Stimulated activated CD4-positive, alpha-beta T cell treated with anti-CD3 and anti-CD28 coated beads, Interleukin-1b, Interleukin-23, amount 100 ng/mL, for 1 hour (primary cell): Measurements from ENCODE around the gene OTOGL.
"Not testable (repeated sequence)": the region's sequence is repeated elsewhere in the genome, so short reads cannot be mapped to it uniquely, and the experiment has no call there.

Source experiments
- DNase-seq, 2 donors: peaks; one replicate each; pipeline ENCODE4 v3.0.0-alpha.2; 2020; ENCODE audit warnings: low read depth in 2 of 2

OTOGL gene

DNA sequence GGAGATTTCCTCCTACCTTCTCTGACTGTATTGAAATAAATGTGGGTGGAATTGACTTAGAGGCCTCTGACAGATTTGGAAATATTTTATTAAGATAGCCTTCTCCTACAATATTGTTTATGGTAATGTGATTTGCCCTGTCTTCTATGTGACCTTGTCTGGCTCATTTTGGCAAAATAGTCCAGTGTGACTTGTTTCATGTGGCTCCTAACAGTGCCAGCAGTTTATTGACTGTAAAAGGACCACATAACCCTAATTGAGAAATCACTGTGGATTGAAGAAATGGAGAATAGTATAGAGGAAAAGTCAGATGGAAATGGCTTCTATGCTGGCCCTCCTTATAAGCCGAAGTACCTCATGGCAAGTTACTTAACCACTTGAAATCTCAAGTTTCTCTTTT, 173.8 kb downstream of the OTOGL start:
- no peak for DNase-seq

DNA sequence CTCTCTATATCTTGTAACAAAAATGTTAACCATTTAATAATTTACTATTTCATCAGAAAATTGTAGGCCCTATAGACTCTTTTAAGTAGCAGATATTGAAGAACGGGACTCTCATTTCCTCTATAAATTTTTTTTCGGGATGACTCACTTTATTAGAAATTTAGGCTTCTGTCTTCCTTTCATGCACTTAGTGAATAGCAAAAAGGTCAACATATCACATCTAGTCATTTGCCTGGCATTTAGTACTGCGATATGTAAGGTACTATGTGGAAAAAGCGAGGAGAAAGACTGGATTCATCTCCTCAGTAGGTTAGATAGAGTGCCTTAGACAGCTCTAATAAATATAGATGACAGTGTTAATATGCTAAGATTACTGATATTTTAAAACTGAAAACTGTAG, 178.4 kb downstream of the OTOGL start:
- no peak for DNase-seq

DNA sequence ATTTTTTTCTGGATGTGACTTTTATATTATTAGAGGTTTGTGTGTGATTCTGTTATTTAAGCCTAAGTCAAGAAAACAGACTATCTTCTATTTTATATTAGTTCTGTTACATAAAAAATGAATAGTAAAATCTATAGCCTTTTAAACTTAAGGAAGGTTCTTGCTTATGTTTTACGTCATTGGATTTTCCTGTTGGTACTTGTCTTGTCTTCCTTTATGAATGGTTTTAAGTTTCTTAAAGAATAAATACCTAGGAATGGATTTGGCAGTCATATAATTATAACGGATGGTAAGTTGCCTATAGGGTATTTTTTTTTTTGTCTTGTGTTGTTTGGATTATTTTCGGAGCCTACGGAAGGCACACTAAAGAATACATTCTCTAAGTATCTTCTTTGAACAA, 182.9 kb downstream of the OTOGL start:
- DNase-seq, result no peak

DNA sequence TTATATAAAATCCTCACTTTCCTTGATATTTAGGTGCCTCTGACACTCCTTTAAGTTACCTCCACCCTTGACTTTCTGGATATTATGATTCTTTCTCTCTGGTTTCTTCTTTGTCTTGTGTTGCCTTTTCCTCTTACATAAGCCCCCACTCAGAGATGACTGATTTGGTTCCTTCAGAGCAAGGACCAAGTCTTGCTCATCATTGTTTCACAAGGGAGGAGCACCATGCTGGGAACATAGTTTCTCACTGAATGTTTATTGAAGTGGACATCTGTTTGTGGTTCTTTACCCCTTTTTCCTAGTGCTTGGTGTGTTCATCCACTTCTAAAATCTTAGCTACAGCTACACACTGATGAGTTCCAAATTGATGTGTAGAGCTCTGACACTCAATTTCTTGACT, 183.4 kb downstream of the OTOGL start:
- DNase-seq, result no peak

DNA sequence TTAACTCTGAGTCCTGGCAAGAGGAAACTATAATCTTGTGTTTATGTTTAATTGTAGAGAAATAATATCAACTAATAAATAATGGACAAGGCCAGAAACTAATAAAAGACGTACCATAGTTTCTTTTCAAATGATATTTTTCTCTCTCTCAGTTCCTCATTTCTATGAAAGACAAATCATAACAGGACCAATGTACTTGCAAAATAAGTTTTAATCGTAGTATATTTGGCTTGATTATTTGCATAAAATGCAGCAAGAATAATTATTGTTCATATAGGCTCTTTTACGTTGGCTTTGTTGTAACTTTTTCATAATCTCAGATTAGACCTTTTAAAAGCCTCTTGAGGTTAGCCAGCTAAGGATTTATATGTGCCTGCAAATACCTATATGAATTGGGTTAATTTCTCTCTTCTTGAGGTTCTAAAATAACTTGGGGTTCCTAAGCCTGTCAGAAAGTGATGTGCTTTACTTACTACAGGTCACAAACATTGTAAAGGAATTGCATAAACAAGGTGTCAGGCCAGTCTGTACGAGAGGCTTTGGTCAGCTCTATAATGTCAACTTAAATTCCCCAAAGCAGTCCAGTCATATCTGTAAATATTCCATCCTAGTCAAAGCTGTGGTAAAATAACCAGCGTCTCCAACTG, 191.9 kb downstream of the OTOGL start:
- DNase-seq, result no peak

DNA sequence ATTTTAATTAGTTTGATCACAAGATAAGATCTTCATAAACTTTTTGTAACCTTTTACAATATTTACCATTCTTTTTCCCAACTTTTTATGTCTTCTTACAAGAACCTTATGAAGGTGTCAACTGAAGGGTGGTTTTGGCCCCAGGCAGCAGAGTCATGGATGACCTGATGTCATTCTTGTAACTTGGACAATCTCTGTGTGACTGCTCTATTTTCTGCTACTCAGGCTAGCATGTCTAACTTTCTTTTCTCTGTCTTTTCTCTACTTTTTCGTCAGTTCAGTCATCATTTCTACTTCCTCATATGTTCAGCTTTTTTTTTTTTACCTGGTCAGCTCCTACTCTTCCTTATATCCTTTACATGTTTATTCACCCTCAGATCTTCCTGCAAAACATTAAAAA, 194.0 kb downstream of the OTOGL start:
- DNase-seq, result no peak

DNA sequence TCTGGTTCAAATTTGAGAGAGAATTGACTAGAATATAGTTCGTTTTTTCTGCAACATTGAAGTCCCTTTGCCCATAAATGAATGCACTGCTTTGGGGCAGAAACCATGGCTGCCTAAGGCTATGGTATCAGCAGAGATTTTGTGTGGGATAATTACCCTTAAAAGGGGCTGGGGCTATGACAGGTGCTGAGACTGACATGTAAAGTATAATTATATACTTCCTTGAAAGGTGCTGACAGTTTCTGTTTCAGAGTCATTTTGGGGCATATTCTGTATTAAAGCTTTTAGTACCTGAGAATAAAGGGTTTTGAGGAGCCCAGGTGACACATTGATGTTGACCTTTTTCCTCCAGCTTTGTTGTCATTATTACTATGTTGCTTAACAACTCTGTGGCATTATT, 194.4 kb downstream of the OTOGL start:
- DNase-seq, result no peak

DNA sequence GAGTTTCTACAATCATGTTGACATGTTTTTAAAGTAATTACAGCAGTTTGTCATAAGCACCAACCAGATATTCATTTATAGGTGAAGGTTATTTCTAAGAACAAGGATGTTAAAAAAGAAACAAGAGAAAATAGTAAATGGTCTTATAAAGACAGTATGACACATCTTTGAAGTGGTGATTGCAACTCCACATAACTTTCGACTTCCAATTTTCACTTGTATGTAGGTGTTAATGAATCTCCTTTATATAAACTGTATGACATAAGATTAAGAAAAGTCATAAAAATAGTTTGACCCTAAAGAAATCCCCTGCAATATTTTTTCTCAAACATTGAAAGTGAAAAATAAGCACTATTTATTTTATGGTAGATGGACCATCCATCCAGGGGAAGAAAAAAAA, 199.9 kb downstream of the OTOGL start:
- DNase-seq, result no peak

DNA sequence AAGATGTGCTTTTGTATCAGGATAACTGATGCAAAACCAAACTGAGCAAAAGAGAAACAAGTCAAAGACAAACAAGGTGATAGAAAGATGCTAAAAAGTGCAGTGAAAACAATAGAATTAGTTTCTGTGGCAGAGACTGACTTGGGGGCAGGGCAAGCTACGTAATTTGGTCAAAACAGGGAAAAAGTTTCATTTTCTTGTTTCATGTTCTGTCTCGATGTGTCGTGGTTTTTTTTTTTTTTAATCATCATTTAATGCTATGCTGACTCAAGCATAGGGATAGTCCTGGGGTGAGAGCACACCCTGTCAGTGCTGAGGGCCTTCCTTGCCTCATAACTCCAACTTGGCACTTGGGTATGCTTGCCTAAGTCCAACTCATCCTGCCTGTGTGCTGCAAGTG, 200.6 kb downstream of the OTOGL start:
- no peak for DNase-seq

DNA sequence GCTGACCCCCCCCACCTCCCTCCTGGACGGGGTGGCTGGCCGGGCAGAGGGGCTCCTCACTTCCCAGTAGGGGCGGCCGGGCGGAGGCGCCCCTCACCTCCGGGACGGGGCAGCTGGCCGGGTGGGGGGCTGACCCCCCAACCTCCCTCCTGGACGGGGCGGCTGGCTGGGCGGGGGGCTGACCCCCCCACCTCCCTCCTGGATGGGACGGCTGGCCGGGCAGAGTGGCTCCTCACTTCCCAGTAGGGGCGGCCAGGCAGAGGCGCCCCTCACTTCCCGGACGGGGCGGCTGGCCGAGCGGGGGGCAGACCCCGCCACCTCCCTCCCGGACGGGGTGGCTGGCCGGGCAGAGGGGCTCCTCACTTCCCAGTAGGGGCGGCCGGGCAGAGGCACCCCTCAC, 208.1 kb downstream of the OTOGL start:
- DNase-seq, result not testable (repeated sequence)

DNA sequence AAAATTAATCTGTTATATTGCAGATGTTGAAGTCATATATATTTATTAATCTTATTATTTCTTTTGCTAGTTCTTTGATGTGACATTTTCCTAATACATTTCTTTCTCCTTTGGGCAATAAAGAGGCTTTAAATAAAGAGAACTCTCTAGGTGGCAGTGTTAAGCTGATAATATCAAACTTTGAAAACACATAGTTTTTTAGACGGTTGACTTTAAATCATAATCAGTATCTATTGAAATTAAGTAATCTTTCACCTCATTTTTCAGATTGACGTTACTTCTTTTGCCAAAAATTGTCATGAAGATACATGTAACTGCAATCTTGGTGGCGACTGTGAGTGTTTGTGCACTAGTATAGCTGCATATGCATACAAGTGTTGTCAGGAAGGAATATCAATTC, 213.9 kb downstream of the OTOGL start:
- no peak for DNase-seq

DNA sequence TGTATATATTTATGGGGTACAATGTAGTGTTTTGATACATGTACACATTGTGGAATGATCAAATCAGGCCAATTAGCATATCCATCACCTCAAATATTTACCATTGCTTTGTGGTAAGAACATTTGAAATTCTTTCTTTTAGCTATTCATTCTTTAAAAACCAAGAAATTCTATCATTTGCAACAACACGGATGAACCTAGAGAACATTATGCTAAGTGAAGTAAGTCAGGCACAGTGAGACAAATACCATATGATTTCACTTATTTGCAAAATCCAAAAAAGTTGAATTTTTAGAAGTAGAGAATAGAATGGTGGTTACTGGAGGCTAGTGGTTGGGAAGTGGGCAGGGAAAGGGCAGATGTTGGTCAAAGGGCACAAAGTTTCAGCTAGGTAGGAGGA, 215.4 kb downstream of the OTOGL start:
- DNase-seq, result no peak

DNA sequence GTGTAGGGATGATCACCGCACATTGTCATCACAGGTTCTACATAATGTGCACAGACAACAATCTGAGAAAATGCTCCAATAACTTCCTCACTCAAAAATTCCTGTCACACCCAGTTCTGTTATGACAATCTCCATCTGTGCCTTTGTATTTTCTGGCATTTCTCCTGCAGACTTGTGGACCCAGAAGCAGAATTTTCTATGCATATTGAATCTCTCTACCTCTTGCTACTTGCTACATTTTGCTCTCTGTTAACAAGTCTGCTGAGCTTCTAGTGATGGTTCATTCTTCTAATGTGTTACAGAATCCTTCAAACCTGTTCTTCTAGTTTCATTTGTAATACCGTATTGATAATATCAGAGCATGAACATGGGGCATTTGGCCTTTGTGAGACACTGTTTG, 216.9 kb downstream of the OTOGL start:
- no peak for DNase-seq

DNA sequence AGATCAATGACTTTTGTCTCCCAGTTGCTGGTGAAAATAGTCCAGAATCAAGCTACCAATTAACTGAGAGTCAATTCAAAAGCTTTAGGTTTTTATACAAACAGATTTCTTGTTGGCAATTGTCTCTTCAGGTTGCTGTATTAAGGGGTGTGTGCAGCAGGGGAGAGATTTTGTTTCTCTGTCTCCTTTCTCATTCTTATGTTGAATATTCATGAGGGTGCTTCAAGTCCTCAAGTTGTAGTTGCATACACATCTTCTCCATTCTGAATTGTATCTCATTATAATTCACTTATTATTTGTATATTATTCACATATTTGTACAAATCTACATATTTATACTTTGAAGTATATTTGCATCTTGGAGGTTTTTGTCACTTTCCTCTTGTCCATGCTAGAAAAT, 218.0 kb downstream of the OTOGL start:
- no peak for DNase-seq

DNA sequence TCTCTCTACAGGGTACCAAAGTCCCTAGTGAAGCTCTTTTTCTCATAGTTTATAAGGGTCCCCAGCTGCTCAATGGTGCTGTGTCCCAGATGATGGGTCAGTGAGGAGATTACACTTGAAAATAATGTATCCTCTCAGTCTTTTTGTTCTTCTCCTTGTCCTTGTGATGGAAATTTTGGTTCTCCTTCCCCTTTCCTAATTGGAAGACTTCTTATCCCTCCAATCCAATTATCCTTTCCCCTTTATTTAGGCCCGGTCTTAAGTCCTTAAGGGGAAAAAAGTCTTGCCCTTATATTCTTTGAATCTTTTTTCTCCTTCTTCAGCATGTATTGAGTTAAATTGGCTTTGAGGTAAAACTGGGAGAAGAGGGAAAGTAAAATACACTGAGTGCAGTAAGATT, 218.6 kb downstream of the OTOGL start:
- DNase-seq, result no peak

DNA sequence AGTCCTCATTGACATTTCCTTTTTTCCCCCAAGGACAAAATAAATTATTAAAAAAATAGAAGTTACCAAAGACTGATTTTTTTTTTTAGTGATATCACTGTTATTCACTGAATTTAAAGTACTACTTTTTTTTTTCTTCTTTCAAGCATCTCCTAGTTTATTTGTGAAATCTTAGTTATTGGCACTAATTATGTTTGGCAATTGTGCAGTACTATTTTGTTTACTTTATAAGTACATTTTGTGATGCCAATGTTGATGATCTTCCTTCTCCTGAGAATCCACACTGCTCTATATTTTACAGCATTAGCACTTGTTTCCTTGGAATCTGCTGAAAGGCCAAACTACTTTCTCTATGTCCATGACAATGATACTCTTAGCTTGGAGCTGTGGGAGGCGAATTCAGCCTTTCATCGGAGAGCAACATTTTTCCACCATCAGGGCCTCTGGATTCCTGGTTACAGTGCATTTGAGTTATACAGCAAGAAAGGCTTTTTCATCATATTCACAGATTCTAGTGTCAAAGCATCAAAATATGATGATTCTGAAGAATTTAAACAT, 220.9 kb downstream of the OTOGL start:
- no peak for DNase-seq

DNA sequence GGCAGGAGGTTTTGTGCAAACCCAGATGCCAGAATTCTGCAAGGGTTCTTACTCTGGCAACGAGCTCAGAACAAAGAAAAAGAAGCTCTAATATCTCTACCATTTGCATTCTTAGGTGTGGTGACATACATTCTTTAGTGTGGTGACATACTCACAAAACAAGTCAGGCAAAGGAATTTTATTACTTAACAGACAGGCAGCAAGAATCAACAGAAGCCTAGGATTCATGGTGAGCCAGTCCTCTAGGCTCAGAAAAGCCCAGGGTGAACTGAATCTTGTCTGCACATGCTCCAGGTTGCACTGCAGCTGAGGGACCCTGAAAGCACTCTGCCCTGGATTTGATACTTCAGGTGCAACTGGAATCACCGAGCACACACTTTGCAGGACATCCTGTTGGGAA, 222.3 kb downstream of the OTOGL start:
- DNase-seq, result no peak

DNA sequence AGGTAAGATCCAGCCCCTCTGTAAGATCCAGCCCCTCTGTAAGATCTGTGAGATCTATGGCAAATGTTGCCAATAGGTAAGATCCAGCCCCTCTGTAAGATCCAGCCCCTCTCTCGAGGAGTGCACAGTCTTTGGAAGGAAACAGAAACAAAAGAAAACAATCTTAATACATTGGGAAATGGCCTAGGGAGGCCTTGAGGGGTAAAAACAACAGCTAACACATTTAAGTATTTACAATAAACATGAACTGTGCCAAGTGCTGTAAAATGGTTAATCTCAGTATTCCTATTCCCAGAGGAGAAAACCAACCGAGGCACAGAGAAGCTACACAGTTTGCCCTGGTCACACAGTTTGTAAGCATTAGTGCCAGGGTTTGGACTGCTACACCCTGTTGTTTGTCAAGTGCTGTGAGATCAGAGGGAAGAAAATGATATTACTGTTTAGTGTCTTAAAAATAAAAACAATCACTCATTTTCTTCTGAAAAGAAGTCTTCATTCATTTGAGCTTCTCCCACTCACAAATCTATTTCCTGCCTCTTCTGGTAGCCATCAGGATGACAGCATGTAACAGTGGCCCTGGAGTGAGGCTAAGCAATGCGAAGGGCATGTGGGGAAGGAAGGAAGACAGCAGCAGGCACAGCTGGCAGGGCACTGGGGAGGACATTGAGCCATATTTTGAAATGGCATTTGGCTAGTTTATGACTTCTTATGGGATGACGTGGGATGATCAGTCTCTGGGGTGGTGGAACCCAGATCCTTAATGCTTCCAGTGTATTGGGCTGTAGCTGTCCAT, 226.0 kb downstream of the OTOGL start:
- no peak for DNase-seq

DNA sequence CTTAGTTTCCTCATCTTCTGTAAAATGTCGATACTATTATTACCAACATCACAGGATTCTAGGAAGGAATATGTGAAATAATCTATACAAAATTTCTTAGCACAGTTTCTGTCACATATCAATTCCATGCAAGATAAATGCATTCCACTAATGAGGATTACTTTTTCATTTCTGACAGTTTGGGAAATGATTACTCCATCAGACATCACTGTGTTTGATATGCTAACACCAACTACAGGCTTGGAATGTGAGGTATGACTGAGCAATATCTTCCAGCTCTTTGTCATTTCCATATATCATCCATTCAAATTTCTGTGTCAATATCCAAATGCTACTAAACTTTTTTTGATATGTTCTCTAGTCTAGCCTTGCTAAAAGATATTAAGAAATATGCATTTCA, 233.5 kb downstream of the OTOGL start:
- no peak for DNase-seq

DNA sequence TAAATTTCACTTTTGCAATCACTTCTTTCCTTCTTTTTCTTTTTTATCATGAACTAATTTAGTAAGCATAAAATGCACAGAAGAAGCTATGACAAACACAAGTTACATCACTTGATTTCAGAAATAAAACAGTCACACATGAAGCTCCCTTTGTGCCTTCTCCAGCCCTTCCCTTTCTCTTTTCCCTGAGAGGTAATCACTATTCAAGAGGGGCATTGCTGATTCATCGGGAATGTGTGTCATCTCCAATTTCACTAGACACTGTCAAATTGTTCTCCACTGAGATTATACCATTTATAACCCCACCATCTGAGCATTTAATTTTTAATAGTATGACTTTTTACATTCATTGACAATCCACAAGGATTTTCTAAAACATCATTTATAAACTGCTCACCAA, 253.1 kb downstream of the OTOGL start:
- DNase-seq, result no peak

DNA sequence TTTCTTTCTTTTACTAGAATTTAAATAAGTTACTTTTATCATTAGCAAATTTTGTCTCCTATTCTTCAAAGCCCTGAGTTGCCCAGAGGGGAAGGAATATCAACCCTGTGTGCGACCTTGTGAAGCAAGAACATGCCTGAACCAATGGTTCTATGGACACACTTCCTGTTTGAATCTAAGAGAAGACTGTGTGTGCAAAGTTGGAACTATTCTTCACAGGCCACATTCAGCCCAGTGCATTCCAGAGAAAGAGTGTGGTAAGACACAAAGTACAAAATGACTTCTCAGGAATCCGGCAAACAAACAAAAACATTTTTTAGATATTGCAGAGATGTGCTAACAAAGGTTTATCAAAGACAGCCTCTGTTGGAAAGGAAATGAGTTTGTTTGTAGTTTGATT, 253.9 kb downstream of the OTOGL start:
- no peak for DNase-seq

DNA sequence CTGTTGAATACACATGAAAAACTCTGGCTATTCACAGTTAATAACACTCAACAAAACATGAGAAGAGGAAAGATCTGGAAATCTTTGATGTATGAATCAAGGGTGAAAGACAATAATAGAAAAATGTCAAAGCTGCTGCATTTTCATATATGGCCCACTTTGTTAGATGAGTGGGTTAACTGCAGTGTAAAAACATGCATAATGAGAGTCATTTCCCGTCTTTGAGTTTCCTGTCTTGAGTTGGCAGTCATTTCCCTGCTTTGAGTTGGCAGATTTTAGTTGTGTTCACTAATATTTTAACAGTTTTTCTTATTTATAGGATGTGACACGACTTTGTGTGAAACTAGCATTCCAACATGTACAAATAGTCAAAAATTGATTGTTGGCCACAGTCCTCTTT, 256.8 kb downstream of the OTOGL start:
- no peak for DNase-seq

DNA sequence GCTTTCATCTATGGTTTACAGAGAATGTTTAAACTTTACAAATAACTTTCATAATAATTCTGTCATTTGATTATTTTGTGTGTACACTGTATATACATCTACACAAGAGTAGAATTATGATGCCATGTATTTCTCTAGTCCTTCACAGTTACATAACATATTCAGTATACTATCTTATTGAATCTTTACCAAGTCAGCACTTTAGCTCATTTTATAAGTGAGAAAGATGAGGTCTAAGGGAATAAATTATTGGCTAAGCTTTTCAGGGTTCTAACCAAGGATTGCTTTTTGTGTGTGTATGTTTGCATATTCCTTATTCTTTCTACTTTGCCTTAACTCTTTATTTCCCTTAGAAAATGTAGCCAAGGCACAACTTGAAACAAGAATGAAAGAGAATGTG, 260.4 kb downstream of the OTOGL start:
- DNase-seq, result no peak

DNA sequence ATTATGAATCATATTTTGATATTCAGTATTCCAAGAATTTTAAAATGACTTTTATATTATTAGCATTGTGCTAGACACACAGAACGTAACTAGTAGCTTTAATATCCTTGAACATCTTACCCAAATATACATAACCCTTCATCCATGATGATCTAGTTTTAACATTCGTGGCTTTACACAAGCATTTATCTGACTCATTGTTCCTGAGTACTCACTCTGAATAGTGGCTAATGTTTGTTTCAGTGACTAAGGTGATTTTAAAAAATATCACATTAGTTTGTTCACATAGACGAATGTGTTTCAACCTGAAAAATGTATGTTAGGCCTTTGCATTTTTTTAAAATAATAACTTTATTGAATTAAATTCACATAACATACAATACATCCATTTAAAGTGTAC, 264.7 kb downstream of the OTOGL start:
- no peak for DNase-seq
